OCI-LY3 (cell line): Measurements from ENCODE around the gene USH2A.

Experiments used
- EZH2phosphoT487 ChIP-seq: fragments of 200-600 bp; shearing (Covaris generic); IDR thresholded peaks from 2 replicates; pipeline ENCODE4 v1.6.1; 2018; ENCODE audit warnings: antibody characterized with exemption, mixed run types, low read depth
- TF ChIP-seq, protein P1 (sequence below): fragments of 200-600, 300-600 bp; sonication (generic); IDR thresholded peaks from 2 replicates; pipeline ENCODE4 v1.5.1; 2014; ENCODE audit warnings: antibody characterized with exemption, low read length, low read depth

DNA sequence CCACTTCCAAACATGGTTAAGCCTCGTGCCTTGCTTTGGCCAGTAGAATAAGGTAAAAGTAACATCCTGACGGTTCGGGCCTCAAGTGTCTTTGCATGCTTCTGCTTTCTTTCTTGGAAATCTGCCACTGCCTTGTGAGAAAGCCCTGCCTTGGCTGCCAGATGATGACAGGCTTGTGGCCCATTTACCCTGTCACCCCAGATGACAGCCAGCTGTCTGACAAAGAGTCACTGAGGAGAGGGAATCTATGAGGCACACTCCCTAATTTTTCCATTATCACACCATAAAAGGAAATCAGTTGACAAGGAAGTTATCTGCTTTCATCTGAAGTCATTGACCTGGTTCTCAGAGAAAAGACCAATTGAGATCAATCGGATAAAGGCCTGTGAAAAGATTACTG is 199.8 kb downstream of the USH2A start:
- no peak for TF ChIP-seq EZH2phosphoT487
- TF ChIP-seq, protein P1, sequence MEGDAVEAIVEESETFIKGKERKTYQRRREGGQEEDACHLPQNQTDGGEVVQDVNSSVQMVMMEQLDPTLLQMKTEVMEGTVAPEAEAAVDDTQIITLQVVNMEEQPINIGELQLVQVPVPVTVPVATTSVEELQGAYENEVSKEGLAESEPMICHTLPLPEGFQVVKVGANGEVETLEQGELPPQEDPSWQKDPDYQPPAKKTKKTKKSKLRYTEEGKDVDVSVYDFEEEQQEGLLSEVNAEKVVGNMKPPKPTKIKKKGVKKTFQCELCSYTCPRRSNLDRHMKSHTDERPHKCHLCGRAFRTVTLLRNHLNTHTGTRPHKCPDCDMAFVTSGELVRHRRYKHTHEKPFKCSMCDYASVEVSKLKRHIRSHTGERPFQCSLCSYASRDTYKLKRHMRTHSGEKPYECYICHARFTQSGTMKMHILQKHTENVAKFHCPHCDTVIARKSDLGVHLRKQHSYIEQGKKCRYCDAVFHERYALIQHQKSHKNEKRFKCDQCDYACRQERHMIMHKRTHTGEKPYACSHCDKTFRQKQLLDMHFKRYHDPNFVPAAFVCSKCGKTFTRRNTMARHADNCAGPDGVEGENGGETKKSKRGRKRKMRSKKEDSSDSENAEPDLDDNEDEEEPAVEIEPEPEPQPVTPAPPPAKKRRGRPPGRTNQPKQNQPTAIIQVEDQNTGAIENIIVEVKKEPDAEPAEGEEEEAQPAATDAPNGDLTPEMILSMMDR: no peak
